ENCODE results near the gene TNFSF11.

Gene TNFSF11

GRCh38 chr13:42561752-42562467 is 12.0 kb upstream of the TNFSF11 start:
- H3K9me3 ChIP-seq, result no peaks in the 10 kb centered on the region
- no peaks in the 10 kb centered on the region for H3K36me3 ChIP-seq
- H3K4me1 ChIP-seq (ENCODE audit: control insufficient read depth in 1 of 2, insufficient read depth in 1 of 2, low read depth in 1 of 2, low read length in 1 of 2), result no peaks in the 10 kb centered on the region
- H3K27ac ChIP-seq, result no peak overlapping the region
- TF ChIP-seq CTCF (IDR thresholded peaks at IDR 0.05), result no peak
- no peak overlapping the region for H3K4me3 ChIP-seq (ENCODE audit: low read depth in 1 of 2, low read length in 1 of 2)
- no peaks in the 10 kb centered on the region for H3K27me3 ChIP-seq

- H3K9me3 ChIP-seq, result no peaks in the 10 kb centered on the region
- no peak overlapping the region for H3K27ac ChIP-seq
- TF ChIP-seq CTCF (IDR thresholded peaks at IDR 0.05), result no peak
- no peaks in the 10 kb centered on the region for H3K36me3 ChIP-seq
- peaks cover 16% of the 10 kb centered on the region for H3K27me3 ChIP-seq
- no peak overlapping the region for H3K4me3 ChIP-seq (ENCODE audit: low read depth in 1 of 2, low read length in 1 of 2)
- H3K4me1 ChIP-seq (ENCODE audit: control insufficient read depth in 1 of 2, insufficient read depth in 1 of 2, low read depth in 1 of 2, low read length in 1 of 2), result no peaks in the 10 kb centered on the region
Measured at GRCh38 chr13:42567906-42568305, 6.0 kb upstream of the TNFSF11 start.

- TF ChIP-seq CTCF (IDR thresholded peaks at IDR 0.05), result no peak
- Histone ChIP-seq H3K27ac (no peak overlapping the region), H3K36me3 (no peaks in the 10 kb centered on the region), H3K9me3 (no peaks in the 10 kb centered on the region), H3K27me3 (peaks cover 34% of the 10 kb centered on the region), H3K4me1 (ENCODE audit: control insufficient read depth in 1 of 2, insufficient read depth in 1 of 2, low read depth in 1 of 2, low read length in 1 of 2) (no peaks in the 10 kb centered on the region), H3K4me3 (ENCODE audit: low read depth in 1 of 2, low read length in 1 of 2) (no peak overlapping the region)
Measured at GRCh38 chr13:42569576-42570344, 4.2 kb upstream of the TNFSF11 start.

- no peak overlapping the region for H3K4me3 ChIP-seq (ENCODE audit: low read depth in 1 of 2, low read length in 1 of 2)
- H3K27me3 ChIP-seq, result peaks cover 56% of the 10 kb centered on the region
- H3K4me1 ChIP-seq (ENCODE audit: control insufficient read depth in 1 of 2, insufficient read depth in 1 of 2, low read depth in 1 of 2, low read length in 1 of 2), result no peaks in the 10 kb centered on the region
Measured at GRCh38 chr13:42571895-42572294, 2.1 kb upstream of the TNFSF11 start.

More at GRCh38 chr13:42571895-42572294, 2.1 kb upstream of the TNFSF11 start:
- no peak for TF ChIP-seq CTCF (IDR thresholded peaks at IDR 0.05)
- H3K36me3 ChIP-seq, result no peaks in the 10 kb centered on the region
- no peak overlapping the region for H3K27ac ChIP-seq
- no peaks in the 10 kb centered on the region for H3K9me3 ChIP-seq
